Hindlimb muscle (tissue), 1 donor: ENCODE measurements around the gene TFIP11. TPM values are rescaled to one million over a fixed set of nuclear protein-coding genes. Genes with fewer than 3 reads are reported as not detected.
A peak's percentile ranks its signal among the peaks of the same experiment; 100 is the strongest.

Experiments
- DNase-seq: peaks from one replicate; pipeline ENCODE4 v3.0.0-alpha.2; 2013
- polyA plus RNA-seq: library from polyadenylated mRNA; unstranded; fragments of 120-200 nt; gene quantifications from one replicate; pipeline ENCODE4 v1.2.1, GENCODE V29; 2013; ENCODE audit not compliant: insufficient read length

Gene TFIP11
- polyA plus RNA-seq, 1 donor: 23.1 TPM

DNA sequence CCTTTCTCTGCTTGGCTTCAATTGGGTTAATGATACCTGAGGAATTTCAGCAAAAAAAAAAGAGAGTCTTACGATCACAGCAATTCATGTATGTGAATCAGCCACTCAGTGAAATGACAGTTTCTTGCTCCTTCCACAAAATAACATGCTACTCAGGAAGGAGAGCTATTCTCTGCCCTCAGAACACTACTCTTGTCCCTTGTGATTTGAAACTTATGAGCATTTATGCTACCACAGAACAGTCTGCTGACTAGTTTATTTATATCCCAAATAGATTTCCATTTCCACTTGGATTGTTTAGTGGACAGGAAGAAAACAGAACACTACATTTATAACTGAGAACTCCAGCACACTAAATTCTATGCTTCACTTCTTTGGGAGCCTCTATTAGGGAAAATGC lies 8.5 kb downstream of the TFIP11 start:
- DNase-seq: no peak

- DNase-seq: no peak
Measured at GRCh38 chr22:26502688-26503561, 9.3 kb downstream of the TFIP11 start.

DNA sequence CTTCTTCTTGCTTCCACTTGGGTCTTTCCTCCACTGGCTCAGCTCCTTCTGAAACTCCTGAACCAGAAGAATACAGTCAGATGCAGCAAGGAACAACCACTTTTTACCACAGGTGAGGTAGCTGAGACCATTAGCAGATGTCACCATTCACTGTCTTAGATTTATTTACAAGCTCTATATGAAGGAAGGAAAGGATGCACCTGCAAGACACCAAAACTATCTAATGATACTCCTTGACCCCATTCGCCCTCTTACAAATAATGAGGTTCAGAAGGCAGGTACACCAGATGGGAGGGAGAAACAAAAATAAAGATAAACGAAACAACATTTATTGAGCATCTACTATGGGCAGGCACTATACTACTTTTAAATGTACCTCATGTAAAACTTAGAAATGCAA lies 10.3 kb downstream of the TFIP11 start:
- no peak for DNase-seq

DNA sequence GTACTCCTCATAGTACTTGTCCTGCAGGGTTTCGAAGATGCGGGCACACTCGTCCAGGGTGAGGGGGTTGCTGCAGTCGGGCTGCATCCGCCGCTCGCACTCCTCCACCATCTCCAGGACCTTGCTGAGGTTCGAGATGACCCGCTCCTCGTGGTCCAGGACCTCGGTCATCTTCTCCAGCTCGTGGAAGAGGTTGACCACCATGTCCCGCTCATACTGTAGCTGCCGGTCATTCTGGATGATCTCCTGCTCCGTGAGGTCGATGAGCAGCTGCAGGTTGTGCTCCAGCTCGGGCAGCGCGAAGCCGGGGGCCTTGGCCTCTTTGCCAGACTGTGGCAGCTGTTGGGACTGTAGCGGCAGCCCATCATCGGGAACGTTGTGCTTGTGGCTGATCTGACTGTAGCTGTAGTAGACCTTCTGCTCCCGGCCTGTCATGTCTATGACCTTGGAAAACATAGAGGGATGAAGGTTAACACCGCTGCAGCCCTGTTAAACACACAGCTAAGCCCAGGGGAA lies 13.0 kb downstream of the TFIP11 start:
- DNase-seq: no peak

DNA sequence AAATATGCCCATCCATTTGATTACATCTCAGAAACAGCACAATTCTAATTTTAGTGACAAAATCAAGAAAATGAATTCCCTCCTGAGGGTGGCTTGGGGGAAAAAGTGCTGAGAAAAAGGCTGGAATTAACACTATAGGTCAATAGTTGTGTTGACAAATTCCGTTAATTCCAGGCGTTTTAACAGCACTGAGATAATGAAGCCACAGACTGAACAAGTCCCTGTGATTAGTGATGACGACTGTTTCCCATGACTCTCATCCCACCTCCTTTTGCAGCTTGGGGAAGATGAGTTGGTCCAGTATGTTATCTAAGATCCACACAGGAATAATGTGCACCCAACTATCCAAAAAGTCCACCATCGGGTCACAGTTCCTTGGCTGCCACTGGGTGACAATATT lies 15.8 kb downstream of the TFIP11 start:
- no peak for DNase-seq

DNA sequence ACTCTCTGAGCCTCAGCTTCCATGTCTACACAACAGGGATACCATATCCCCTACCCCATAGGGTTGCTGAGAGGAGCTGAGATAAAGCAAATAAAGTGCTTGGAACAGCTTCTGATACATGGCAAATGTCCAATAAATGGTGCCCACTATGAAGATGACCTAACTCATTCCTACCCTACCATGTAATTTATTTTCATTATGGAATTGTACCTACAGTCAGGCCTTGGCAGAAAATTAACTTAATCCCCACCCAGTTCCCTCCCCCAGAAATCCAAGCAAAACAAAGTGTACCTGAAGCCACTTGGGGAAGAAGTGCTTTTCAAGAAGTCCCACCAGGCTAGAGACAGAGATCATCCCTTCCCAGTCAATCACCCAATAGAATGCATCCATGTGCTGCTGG lies 17.8 kb downstream of the TFIP11 start:
- DNase-seq: no peak

GRCh38 chr22:26492220-26492619 lies 20.1 kb downstream of the TFIP11 start:
- DNase-seq: no peak

GRCh38 chr22:26489447-26490036 lies 22.7 kb downstream of the TFIP11 start:
- DNase-seq: no peak

DNA sequence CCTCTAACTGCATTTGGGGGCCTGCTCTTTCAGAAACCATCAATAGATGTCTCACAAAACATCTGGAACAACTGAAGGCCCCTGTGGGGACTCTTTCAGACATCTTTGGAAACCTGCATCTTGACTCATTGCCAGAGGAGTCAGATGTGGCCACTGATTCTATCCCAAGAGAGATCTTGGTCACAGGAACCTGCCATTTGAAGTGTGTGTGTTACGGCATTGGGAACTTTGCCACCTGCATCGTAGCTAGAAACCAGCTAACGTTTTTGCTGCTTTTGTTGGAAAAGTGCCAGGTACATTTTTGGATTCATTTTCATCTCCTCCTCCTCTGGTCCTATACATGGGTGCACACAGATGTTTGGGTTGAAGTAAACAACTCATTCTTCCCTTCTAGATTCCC lies 24.3 kb downstream of the TFIP11 start:
- no peak for DNase-seq

GRCh38 chr22:26486394-26486793 lies 25.9 kb downstream of the TFIP11 start:
- DNase-seq: no peak

GRCh38 chr22:26485806-26486390 lies 26.4 kb downstream of the TFIP11 start:
- DNase-seq: no peak

GRCh38 chr22:26485013-26485412 lies 27.3 kb downstream of the TFIP11 start:
- no peak for DNase-seq

DNA sequence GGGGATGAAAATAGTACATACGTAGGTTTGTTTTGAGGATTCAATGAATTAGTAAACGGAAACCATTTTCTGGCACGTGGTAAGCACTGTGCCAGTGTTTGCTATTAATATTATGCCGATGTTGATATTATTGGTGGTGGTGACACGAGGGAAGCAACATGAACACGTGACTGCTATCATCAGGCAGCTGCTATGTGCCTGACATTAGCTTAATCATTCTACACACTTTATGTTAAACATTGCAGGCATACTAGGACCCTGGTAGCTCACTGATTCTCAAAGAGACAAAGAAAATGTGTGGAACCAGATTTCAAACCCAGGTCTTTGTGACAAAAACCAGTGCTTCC lies 27.9 kb downstream of the TFIP11 start:
- no peak for DNase-seq

DNA sequence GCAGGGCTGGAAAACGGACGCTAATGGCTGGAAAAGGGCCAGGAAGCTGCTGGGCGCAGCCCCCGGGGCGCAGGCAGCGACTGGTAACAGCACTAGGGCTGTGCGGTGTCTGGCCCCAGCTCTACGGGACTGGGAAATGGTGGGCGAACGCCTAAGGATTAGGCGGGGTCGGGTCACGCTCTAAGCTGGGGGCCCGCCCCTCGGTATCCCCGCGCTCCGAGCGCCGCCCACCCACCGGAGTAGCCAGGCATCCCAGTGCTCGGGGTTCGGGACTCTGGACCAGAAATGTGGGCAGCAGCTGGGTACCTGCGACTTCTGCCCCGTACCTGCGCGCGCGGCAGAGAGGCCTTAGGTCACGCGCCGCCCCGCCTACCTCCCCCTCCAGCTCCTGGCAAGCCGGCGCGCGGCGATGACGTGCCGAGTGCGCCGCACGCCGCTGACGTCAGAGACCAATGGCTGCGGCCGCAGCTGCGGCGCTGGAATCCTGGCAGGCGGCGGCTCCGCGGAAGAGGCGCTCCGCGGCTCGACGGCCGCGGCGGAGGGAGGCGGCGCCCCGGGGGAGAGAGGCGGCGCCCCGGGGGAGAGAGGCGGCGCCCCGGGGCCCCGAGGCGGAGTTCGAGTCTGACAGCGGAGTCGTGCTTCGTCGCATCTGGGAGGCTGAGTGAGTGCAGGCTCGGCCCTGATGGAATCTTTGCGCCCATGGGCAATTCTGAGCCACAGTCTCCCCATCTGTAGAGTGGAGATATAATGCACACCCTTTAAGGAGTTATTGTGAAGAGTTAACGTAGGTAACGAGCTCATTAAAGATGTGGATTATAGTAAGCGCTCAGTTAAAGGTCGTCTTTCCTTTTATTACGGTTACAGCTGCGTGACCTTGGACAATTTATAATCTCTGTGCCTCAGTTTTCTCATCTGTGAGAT lies 28.6 kb downstream of the TFIP11 start, which contains the start of the genes HPS4 and SRRD:
Gene HPS4 (minus strand): TSS at position 345 of the 921 bp plus-strand sequence. CDS start 2,021 bp downstream, outside the sequence.
Gene SRRD (plus strand): TSS at position 439 of the 921 bp plus-strand sequence. CDS start 14 bp downstream, at position 453.
- DNase-seq: peak; percentile 94

DNA sequence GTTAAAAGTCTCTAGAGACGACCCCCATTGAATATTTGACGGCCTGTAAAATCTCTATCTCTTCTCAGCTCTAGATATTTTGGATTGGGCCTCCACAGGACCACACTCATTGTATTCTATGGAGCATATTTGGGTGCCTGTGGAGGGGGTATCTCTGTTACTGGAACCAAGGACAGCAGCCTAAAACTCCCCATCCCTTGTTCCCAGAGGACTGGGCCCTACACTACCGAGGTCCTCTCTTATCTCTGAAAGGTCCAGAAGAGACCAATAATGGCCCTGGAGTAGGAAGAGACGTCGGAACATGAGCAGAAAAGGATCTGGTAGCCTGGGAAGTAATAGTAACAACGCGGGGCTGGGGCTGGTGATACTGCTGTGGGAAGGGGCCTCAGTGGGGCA lies 29.2 kb downstream of the TFIP11 start:
- no peak for DNase-seq

GRCh38 chr22:26482161-26482560 lies 30.1 kb downstream of the TFIP11 start:
- DNase-seq: no peak

GRCh38 chr22:26481694-26482093 lies 30.6 kb downstream of the TFIP11 start:
- no peak for DNase-seq

DNA sequence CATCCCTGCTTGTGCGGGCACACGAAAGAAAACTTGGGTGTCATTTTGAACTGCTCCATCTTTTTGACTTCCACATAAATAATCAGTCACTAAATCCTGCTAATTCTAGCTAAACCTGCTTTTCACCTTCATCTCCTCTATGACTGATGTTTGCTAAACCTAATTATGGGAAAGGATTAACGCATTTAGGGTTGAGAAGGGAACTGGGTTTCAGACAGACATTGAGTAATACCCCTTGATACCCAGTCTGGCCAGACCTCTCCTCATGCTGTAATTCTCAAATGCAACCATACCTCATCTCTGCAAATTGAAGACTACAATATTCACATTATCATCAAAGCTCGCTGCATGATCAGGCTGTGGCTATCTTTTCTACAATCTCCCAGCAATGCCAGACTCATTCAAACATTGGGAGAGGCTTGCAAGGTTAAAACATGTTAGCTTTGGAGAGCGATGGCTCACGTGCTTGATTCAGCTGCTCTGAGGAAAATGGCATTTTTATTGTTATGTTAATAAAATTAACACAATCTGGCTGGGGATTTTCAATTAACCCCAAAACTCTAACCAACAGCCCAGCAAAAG lies 31.1 kb downstream of the TFIP11 start:
- DNase-seq: no peak

DNA sequence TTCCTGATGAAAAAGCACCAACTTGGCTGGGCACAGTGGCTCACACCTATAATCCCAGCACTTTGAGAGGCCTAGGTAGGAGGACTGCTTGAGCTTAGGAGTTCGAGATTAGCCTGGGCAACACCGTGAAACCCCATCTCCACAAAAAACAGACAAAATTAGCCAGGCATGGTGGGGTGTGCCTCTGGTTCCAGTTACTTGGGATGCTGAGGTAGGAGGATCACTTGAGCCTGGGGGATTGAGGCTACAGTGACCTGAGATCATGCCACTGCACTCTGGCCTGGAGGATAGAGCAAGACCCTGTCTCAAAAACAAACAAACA lies 31.7 kb downstream of the TFIP11 start:
- no peak for DNase-seq

DNA sequence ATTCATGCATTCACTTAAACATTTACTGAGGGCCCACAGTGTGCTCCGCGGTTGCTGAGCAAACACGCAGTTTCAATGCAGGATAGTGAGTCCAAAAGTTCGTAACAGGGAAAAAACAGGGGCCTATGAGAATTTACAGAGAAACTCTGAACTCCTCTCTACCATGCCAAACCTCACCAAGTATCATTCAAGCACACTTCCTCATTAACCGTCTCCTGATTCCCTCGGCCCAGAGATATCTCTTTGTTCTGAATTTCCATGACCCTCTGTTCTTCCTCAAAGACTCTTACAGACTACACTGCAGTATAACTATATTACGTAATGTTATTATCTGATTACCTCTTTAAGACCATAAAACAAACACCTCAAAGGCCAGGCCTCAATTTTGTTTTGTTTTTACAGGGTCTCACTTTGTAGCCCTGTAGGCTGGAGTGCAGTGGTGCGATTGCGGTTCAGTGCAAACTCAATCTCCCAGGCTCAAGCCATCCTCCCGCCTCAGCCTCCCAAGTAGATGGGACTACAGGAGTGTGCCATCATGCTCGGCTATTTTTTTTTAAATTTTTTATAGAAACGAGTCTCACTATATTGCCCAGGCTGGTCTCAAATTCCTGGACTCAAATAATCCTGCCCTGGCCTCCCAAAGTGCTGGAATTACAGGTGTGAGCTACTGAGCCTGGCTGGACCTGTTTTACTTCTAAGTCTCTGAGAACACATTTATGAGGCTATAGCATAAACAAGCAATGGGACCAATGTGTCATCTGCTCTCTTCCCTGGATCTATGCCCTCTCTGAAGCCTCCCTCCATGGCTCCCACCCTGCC lies 32.3 kb downstream of the TFIP11 start:
- DNase-seq: no peak
